ENCODE results near the gene NEU4.
"Not testable (repeated sequence)": the region's sequence is repeated elsewhere in the genome, so short reads cannot be mapped to it uniquely, and the experiment has no call there.

NEU4 gene

DNA sequence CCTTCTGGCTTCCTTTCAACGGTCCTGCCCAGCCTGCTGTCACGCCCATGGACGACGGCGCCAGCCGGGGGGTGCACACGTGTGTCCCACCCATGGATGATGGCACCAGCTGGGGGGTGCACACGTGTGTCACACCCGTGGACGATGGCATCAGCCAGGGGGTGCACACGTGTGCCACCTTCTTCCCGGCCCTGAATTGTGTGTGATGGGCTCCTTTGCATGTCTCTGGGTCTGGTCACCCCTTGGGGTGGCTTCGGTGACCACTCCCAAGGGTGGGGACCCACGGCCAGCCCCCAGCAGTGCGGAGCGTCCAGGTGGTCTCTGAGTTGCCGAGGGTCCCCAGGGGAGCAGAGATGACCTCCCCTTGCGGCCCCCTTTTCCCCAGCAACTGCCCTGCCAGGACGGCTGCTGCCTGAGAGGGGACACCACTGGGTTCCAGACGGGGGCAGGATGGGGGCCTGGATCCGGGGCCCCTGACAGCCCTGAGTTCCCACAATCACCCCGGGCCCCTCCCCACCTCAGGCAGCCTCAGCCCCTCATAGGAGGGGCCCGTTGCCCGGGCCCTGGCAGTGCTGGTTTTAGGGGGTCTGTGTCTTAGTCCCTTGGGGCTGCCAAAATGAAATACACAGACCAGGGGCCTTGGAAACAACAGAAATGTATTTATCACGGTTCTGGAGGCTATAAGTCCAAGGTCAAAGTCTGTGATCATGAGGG lies 9.4 kb downstream of the NEU4 start:
- Histone ChIP-seq H3K9me3 (ENCODE audit: control insufficient read depth, low read length) (peaks cover 6% of the 10 kb centered on the region), H3K4me3 (ENCODE audit: extremely low read depth, insufficient read depth, low read length, poor library complexity, severe bottlenecking) (no peak overlapping the region), H3K36me3 (ENCODE audit: control insufficient read depth, insufficient read depth, low read length) (no peaks in the 10 kb centered on the region), H3K27ac (ENCODE audit: low read depth, low read length, severe bottlenecking) (no peak overlapping the region), H3K4me1 (ENCODE audit: control insufficient read depth, insufficient read depth, low read length, poor library complexity, severe bottlenecking) (no peaks in the 10 kb centered on the region)
- 92 to 95% methylated on average over 17 to 21 of the region's 25 CpGs for WGBS, 2 experiments (ENCODE audit: insufficient coverage in 2 of 2)

DNA sequence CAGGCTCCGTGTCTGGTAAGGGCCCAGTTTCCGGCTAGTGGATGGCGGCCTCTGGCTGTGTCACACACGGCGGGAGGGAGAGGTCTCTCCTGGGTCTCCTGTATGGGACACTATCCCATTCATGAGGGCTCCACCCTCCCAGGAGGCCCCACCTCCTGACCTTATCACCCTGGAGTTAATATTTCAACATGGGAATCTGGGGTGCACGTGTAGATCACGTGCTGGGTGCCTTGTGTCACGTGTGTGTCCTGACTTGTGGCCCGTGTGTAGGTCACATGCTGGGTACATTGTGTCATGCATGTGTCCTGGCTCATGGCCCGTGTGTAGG lies 9.9 kb downstream of the NEU4 start:
- no peak overlapping the region for H3K4me3 ChIP-seq (ENCODE audit: extremely low read depth, insufficient read depth, low read length, poor library complexity, severe bottlenecking)
- H3K27ac ChIP-seq (ENCODE audit: low read depth, low read length, severe bottlenecking): no peak overlapping the region

DNA sequence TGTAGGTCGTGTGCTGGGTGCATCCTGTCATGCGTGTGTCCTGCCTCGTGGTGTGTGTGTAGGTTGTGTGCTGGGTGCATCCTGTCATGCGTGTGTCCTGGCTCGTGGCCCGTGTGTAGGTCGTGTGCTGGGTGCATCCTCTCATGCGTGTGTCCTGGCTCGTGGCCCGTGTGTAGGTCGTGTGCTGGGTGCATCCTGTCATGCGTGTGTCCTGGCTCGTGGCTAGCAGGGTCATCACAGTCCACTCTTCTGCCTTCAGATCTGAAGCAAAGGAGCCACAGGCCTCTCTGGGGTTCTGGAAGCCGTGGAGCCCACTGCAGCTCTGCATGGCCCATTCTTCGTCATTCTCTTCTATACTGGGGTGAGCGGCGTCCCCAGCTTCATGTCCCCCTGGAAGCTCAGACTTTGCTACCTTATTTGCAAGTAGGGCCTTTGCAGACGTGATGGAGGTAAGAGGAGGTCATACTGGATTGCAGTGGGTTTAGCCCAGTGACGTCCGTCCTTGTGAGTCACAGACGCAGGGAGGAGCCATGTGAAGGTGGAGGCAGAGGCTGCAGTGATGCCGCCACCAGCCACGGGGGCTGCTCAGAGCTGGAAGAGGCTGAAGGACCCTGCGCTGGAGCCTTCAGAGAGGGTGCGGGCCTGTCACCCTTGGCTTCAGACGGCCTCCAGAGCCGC lies 11.1 kb downstream of the NEU4 start:
- not testable (repeated sequence) for H3K4me1 ChIP-seq (ENCODE audit: control insufficient read depth, insufficient read depth, low read length, poor library complexity, severe bottlenecking); H3K36me3 ChIP-seq (ENCODE audit: control insufficient read depth, insufficient read depth, low read length); H3K9me3 ChIP-seq (ENCODE audit: control insufficient read depth, low read length); H3K4me3 ChIP-seq (ENCODE audit: extremely low read depth, insufficient read depth, low read length, poor library complexity, severe bottlenecking); H3K27ac ChIP-seq (ENCODE audit: low read depth, low read length, severe bottlenecking)
- WGBS, 2 experiments (ENCODE audit: insufficient coverage in 2 of 2): 89 to 93% methylated on average over 18 to 21 of the region's 27 CpGs

More for the DNA sequence above, 9.9 kb downstream of the NEU4 start:
- no peaks in the 10 kb centered on the region for H3K36me3 ChIP-seq (ENCODE audit: control insufficient read depth, insufficient read depth, low read length)
- 92% methylated on average over 10 of the region's 10 CpGs for WGBS, 2 experiments (ENCODE audit: insufficient coverage in 2 of 2)
- no peaks in the 10 kb centered on the region for H3K4me1 ChIP-seq (ENCODE audit: control insufficient read depth, insufficient read depth, low read length, poor library complexity, severe bottlenecking)
- H3K9me3 ChIP-seq (ENCODE audit: control insufficient read depth, low read length): peaks cover 6% of the 10 kb centered on the region

DNA sequence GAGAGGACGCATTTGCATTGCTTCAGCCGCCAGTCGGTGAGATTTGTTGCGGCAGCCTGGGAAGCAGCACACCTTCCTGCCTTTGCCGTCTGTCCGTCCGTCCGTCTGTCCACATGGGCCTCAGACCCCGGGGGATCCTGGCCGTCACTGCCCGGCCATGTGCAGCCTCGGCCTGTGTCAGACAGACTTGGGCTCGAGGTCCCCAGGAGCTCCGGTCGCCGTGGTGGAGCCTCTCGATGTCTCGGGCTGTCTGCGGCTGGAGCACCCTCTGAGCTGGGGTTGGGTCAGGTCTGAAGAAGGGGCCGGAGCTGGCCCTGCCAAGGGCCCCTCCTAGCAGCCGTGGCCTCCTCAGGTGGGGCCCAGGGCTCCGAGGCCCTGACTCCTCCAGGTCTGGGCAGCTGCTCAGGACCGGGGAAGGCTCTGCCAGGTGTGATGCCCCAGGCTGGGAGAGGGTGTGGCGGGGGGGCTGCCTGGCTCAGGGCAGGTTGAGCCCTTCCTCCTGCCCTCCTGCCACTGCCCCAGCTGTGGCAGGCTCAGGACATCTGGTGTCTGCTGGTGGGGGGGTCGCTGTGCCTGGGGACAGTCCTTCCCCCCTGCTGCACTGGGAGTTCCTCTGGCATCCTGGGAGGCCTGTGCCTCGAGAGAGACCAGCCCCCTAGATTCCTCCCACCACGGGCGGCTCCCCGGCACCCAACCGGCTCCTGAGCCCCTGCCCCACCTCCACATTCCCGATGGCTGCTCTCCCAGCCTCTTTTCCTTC lies 11.8 kb downstream of the NEU4 start:
- Histone ChIP-seq H3K9me3 (ENCODE audit: control insufficient read depth, low read length) (peaks cover 6% of the 10 kb centered on the region), H3K27ac (ENCODE audit: low read depth, low read length, severe bottlenecking) (no peak overlapping the region), H3K4me3 (ENCODE audit: extremely low read depth, insufficient read depth, low read length, poor library complexity, severe bottlenecking) (no peak overlapping the region), H3K4me1 (ENCODE audit: control insufficient read depth, insufficient read depth, low read length, poor library complexity, severe bottlenecking) (no peaks in the 10 kb centered on the region), H3K36me3 (ENCODE audit: control insufficient read depth, insufficient read depth, low read length) (no peaks in the 10 kb centered on the region)
- 89 to 92% methylated on average over 23 to 25 of the region's 31 CpGs for WGBS, 2 experiments (ENCODE audit: insufficient coverage in 2 of 2)

DNA sequence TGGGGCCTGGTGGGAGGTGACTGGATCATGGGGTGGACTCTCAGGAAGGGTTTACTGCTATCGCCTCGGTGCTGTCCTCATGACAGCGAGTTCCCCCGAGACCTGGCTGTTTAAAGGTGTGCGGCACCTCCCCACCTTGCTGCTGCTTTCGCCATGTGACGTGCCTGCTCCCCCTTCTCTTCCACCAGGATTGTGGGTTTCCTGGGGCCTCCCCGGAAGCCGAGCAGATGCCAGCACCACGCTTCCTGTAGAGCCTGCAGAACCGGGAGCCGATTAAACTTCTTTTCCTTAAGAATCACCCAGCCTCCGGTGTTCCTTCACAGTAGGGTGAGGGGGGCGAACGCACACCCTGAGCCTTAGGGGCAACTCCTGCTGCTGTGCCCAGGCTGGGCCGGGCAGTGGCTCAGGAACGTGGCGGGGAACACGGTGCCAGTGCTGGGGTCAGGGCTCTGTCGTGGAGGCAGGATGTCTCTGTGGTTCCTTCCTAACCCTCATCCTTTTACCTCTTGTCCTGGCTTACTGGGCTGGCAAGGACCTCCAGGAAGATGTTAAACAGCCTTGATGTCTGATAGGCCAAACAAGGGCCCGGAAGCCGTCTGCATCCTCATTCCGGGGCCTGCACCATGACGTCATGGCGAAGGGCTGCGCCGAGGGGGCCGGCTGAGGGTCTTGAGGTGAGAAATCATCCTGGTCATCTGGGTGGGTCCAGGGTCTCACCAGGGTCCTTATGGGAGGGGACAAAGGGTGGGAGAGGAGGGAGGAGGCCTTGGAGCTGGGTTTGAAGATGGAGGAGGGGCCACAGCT lies 12.7 kb downstream of the NEU4 start:
- 90 to 92% methylated on average over 20 to 27 of the region's 28 CpGs for WGBS, 2 experiments (ENCODE audit: insufficient coverage in 2 of 2)
- Histone ChIP-seq H3K9me3 (ENCODE audit: control insufficient read depth, low read length) (peaks cover 9% of the 10 kb centered on the region), H3K27ac (ENCODE audit: low read depth, low read length, severe bottlenecking) (no peak overlapping the region), H3K4me1 (ENCODE audit: control insufficient read depth, insufficient read depth, low read length, poor library complexity, severe bottlenecking) (no peaks in the 10 kb centered on the region), H3K36me3 (ENCODE audit: control insufficient read depth, insufficient read depth, low read length) (no peaks in the 10 kb centered on the region), H3K4me3 (ENCODE audit: extremely low read depth, insufficient read depth, low read length, poor library complexity, severe bottlenecking) (no peak overlapping the region)

DNA sequence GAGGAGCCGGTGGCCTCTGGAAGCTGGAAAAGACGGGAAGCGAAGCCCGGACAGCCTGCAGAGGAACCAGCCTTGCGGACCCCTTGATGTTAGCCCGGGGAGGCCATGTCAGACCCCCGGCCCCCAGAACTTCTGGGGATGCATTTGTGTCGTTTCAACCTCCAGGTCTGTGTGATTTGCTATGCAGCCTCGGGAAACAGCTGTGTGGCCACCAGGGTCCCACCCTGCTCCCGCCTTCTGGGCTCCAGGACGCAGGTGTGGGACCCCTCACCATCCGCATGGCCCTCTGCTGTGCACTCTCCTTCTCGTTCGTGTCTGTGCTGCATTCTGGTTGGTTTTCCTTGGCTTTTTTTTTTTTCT lies 13.3 kb downstream of the NEU4 start:
- WGBS, 2 experiments (ENCODE audit: insufficient coverage in 2 of 2): 90 to 92% methylated on average over 14 of the region's 14 CpGs
- no peaks in the 10 kb centered on the region for H3K36me3 ChIP-seq (ENCODE audit: control insufficient read depth, insufficient read depth, low read length)
- no peak overlapping the region for H3K4me3 ChIP-seq (ENCODE audit: extremely low read depth, insufficient read depth, low read length, poor library complexity, severe bottlenecking)

DNA sequence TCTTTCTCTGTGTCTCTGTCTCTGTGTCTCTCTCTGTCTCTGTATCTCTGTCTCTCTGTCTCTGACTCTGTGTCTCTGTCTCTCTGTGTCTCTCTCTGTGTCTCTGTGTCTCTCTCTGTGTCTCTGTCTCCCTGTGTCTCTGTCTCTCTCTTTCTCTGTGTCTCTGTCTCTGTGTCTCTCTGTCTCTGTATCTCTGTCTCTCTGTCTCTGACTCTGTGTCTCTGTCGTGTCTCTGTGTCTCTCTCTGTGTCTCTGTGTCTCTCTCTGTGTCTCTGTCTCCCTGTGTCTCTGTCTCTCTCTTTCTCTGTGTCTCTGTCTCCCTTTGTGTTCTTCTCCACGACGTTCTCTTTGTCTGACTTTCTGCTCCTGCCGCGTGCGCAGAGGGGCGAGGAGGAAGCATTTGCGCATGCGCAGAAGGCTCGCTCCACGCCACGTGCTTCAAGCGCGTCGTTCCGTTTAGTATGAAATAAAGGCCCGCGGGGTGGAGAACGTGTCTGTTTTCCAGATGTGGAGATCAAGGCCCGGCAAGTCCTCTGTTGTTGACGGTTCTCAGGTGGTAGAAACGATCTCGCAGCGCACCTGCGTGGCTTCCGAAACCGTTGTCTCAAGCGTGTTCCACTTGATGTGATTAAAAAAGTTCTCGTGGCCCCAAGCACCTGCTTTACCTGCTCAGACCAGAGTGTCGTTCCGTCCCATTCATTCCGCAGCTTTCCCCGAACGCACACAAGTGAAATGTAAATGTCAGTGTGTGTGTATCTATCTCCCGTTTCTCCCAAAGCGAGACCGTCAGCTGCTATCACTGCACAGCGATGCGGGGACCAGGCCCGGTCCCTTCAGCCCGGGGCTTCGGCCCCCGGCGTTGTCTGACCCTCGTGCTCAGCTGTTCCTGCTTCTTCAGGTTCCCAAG lies 14.8 kb downstream of the NEU4 start:
- H3K36me3 ChIP-seq (ENCODE audit: control insufficient read depth, insufficient read depth, low read length); H3K4me3 ChIP-seq (ENCODE audit: extremely low read depth, insufficient read depth, low read length, poor library complexity, severe bottlenecking); H3K4me1 ChIP-seq (ENCODE audit: control insufficient read depth, insufficient read depth, low read length, poor library complexity, severe bottlenecking); H3K27ac ChIP-seq (ENCODE audit: low read depth, low read length, severe bottlenecking): not testable (repeated sequence)
- WGBS, 2 experiments (ENCODE audit: insufficient coverage in 2 of 2): 91% methylated on average over 41 to 45 of the region's 45 CpGs
- H3K9me3 ChIP-seq (ENCODE audit: control insufficient read depth, low read length): peaks cover 19% of the 10 kb centered on the region

More for the DNA sequence above, 13.3 kb downstream of the NEU4 start:
- Histone ChIP-seq H3K4me1 (ENCODE audit: control insufficient read depth, insufficient read depth, low read length, poor library complexity, severe bottlenecking) (no peaks in the 10 kb centered on the region), H3K27ac (ENCODE audit: low read depth, low read length, severe bottlenecking) (no peak overlapping the region), H3K9me3 (ENCODE audit: control insufficient read depth, low read length) (peaks cover 15% of the 10 kb centered on the region)

DNA sequence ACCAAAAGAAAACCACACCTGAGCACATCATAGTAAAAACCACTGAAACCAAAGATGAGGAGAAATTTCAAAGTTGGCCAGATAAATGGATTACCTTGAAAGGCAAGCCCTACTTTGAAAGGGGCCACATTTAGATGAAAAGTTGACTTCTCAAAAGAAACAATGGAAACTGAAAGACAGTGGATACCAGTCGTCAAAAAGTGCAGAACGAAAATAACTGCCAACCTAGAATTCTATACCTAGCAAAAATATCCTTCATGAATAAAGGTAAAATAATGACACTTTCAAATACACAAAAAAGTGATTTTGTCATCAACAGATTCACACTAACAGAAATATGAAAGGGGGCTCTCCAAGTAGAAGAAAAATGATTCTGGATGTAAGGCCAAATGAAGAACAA lies 18.4 kb downstream of the NEU4 start:
- no peak overlapping the region for H3K4me3 ChIP-seq (ENCODE audit: extremely low read depth, insufficient read depth, low read length, poor library complexity, severe bottlenecking)
- H3K4me1 ChIP-seq (ENCODE audit: control insufficient read depth, insufficient read depth, low read length, poor library complexity, severe bottlenecking): no peaks in the 10 kb centered on the region
- no peak overlapping the region for H3K27ac ChIP-seq (ENCODE audit: low read depth, low read length, severe bottlenecking)
- WGBS, 2 experiments (ENCODE audit: insufficient coverage in 2 of 2): no CpG with 5 or more reads among the region's 2 CpGs
- peaks cover 17% of the 10 kb centered on the region for H3K9me3 ChIP-seq (ENCODE audit: control insufficient read depth, low read length)
- no peaks in the 10 kb centered on the region for H3K36me3 ChIP-seq (ENCODE audit: control insufficient read depth, insufficient read depth, low read length)

DNA sequence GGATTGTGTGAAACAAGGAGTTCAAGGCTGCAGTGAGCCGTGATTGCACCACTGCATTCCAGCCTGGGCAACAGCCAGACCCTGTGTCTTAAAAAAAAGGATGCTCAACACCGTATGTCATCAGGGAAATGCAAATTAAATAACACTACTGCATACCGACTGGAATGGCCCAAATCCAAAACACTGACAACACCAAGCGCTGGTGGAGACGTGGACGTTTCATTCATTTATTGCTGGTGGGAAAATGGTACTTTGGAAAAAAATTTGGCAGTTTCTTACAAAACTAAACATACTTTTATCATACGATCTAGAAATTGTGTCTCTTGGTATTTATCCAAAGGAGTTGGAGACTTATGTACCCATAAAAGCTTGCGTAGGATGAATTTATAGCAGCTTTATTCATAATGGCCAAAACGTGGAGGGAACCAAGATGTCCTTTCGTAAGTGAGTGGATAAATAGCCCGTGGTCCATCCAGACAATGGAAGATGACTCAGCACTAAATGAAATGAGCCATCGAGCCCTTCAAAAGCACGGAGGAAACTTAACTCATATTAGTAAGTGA lies 24.2 kb downstream of the NEU4 start:
- no peaks in the 10 kb centered on the region for H3K9me3 ChIP-seq (ENCODE audit: control insufficient read depth, low read length)
- H3K27ac ChIP-seq (ENCODE audit: low read depth, low read length, severe bottlenecking): no peak overlapping the region
- no peaks in the 10 kb centered on the region for H3K4me1 ChIP-seq (ENCODE audit: control insufficient read depth, insufficient read depth, low read length, poor library complexity, severe bottlenecking)
- no peak overlapping the region for H3K4me3 ChIP-seq (ENCODE audit: extremely low read depth, insufficient read depth, low read length, poor library complexity, severe bottlenecking)
- no peaks in the 10 kb centered on the region for H3K36me3 ChIP-seq (ENCODE audit: control insufficient read depth, insufficient read depth, low read length)
- WGBS, 2 experiments (ENCODE audit: insufficient coverage in 2 of 2): 78 to 80% methylated on average over 7 to 9 of the region's 13 CpGs
